Prostate gland (tissue), 2 donors: ENCODE measurements around the gene NFKBIA.

Experiments
- POLR2A ChIP-seq: fragments of 450-650 bp; IDR thresholded peaks from one replicate; pipeline ENCODE4 v1.6.1; 2016; ENCODE audit warnings: antibody characterized with exemption, mild to moderate bottlenecking
- POLR2AphosphoS5 ChIP-seq: sonication (generic); formaldehyde crosslinking; IDR thresholded peaks from one replicate; pipeline ENCODE4 v1.6.1; 2017; ENCODE audit warnings: antibody characterized with exemption
- TF ChIP-seq, protein P1 (sequence below), 4 experiments: fragments of 200-600 bp in 2 of 4; fragments of 450-650 bp in 2 of 4; sonication (generic) in 2 of 4; IDR thresholded peaks; 1 replicate in 3 of 4; 2 replicates in 1 of 4; pipeline ENCODE4 v1.5.1; 2016 to 2019; ENCODE audit warnings: antibody characterized with exemption in 4 of 4, mild to moderate bottlenecking in 2 of 4, moderate library complexity in 2 of 4

DNA sequence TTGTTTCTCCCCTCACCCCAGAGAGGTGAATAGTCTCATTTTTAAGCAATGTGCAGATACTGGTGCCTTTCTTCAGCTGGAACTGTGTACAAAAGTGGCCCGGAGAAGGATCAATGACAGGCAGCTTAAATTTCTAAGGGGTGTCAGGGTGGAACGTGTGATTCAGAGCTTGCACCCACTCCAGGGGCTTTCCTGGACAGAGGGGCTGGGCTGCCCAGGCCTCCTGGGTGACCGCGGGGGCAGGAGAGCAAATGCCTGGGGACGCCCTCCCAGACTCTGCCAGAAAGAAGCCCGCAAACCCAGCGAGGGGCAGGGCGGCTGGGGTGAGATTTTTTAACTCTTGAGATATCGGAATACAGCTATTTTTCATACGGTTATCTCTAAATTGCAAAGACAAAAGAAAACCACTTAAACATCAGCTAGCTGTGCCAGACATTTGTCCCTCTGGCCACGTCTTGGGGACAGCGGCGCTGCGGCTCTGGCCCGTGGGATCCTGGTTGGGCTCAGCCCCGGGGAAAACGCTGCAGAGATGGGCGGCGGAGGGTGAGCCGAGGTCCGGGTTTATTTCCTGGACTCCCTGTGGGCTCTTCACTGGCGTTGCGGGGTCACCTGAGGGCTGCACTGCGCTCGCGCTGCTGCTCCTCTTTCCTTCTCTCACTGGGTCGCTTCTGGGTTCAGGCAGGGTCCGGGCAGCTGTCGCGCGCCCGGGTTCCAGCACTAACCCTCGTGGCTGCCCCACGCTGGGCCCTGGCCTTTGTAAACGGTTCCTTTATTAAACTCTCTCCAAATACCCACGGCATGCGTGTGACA lies 35.8 kb downstream of the NFKBIA start:
- TF ChIP-seq POLR2A, result no peak
- TF ChIP-seq, protein P1, sequence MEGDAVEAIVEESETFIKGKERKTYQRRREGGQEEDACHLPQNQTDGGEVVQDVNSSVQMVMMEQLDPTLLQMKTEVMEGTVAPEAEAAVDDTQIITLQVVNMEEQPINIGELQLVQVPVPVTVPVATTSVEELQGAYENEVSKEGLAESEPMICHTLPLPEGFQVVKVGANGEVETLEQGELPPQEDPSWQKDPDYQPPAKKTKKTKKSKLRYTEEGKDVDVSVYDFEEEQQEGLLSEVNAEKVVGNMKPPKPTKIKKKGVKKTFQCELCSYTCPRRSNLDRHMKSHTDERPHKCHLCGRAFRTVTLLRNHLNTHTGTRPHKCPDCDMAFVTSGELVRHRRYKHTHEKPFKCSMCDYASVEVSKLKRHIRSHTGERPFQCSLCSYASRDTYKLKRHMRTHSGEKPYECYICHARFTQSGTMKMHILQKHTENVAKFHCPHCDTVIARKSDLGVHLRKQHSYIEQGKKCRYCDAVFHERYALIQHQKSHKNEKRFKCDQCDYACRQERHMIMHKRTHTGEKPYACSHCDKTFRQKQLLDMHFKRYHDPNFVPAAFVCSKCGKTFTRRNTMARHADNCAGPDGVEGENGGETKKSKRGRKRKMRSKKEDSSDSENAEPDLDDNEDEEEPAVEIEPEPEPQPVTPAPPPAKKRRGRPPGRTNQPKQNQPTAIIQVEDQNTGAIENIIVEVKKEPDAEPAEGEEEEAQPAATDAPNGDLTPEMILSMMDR (IDR thresholded peaks at IDR 0.05), result no peak
- TF ChIP-seq POLR2AphosphoS5, result no peak
